IMR-90 (cell line): ENCODE data around the gene EMILIN2. TPM values are rescaled to one million over a fixed set of nuclear protein-coding genes. Genes with fewer than 3 reads are reported as not detected.

Experiments used
- ATAC-seq: fragments of 200-7000 bp; cut with Tn5 transposase; 2 replicates; pipeline ENCODE4 v1.9.1; 2020; ENCODE audit warnings: low read depth, mild to moderate bottlenecking, moderate library complexity
- BruUV-seq: library from RNA; stranded (reverse); fragments of 400-500 nt; replicated peaks from 2 replicates; lab custom pipeline; 2021; lab: Mats Ljungman, UMichigan
- CTCF ChIA-PET: fragments of 300-600 bp; formaldehyde crosslinking; extraction: SDS; loops from one replicate; lab custom pipeline; 2021; ENCODE audit warnings: antibody characterized with exemption; lab: Yijun Ruan, JAX
- POLR2A ChIA-PET: fragments of 300-600 bp; sonication (Branson Sonifier 250); formaldehyde crosslinking; loops from one replicate; lab custom pipeline; 2022; ENCODE audit warnings: antibody characterized with exemption; ENCODE audit not compliant: unreplicated experiment; lab: Charles Lee
- DNase-seq: peaks from one replicate; pipeline ENCODE4 v3.0.0; 2013
- H2AFZ ChIP-seq: replicated peaks from 2 replicates; pipeline ENCODE3; 2013; ENCODE audit warnings: low read length, mild to moderate bottlenecking; ENCODE audit not compliant: poor library complexity
- H2AK5ac ChIP-seq: 2 replicates; pipeline ENCODE4 v1.6.1; 2013; ENCODE audit warnings: low read depth, low read length, inconsistent platforms
- H2AK9ac ChIP-seq: replicated peaks from 2 replicates; pipeline ENCODE3; 2013; ENCODE audit warnings: mild to moderate bottlenecking, low read depth, low read length, moderate library complexity; ENCODE audit not compliant: poor library complexity
- H2BK120ac ChIP-seq: 2 replicates; pipeline ENCODE4 v1.6.1; 2013; ENCODE audit warnings: low read depth, low read length, inconsistent platforms
- H2BK15ac ChIP-seq: 3 replicates; pipeline ENCODE4 v1.6.1; 2013; ENCODE audit warnings: low read depth, low read length, inconsistent platforms
- H2BK20ac ChIP-seq: 2 replicates; pipeline ENCODE4 v1.6.1; 2013; ENCODE audit warnings: low read depth, mild to moderate bottlenecking, inconsistent platforms, low read length, moderate library complexity
- H2BK5ac ChIP-seq: 2 replicates; pipeline ENCODE4 v1.6.1; 2013; ENCODE audit warnings: mild to moderate bottlenecking, low read depth, low read length, inconsistent platforms; ENCODE audit not compliant: poor library complexity, severe bottlenecking
- H3K14ac ChIP-seq: replicated peaks from 2 replicates; pipeline ENCODE4 v1.6.1; 2013; ENCODE audit warnings: low read depth, low read length, inconsistent platforms
- H3K18ac ChIP-seq: 2 replicates; pipeline ENCODE4 v1.6.1; 2013; ENCODE audit warnings: low read depth, low read length, control low read depth
- H3K23ac ChIP-seq: 2 replicates; pipeline ENCODE4 v1.6.1; 2013; ENCODE audit warnings: low read depth, low read length, inconsistent platforms
- H3K27ac ChIP-seq: 2 replicates; pipeline ENCODE4 v1.5.1; 2013; ENCODE audit warnings: mild to moderate bottlenecking, control low read depth, low read length; ENCODE audit not compliant: insufficient read depth
- H3K27me3 ChIP-seq: 2 replicates; pipeline ENCODE4 v1.6.1; 2013; ENCODE audit warnings: low read length; ENCODE audit not compliant: control insufficient read depth, insufficient read depth
- H3K36me3 ChIP-seq: 2 replicates; pipeline ENCODE4 v1.6.1; 2013; ENCODE audit warnings: low read length, mixed read lengths; ENCODE audit not compliant: control insufficient read depth, insufficient read depth
- H3K4ac ChIP-seq: 2 replicates; pipeline ENCODE4 v1.6.1; 2013; ENCODE audit warnings: low read depth, low read length, inconsistent platforms
- H3K4me1 ChIP-seq: 2 replicates; pipeline ENCODE4 v1.6.1; 2013; ENCODE audit warnings: low read length, mixed read lengths; ENCODE audit not compliant: control insufficient read depth, insufficient read depth
- H3K4me2 ChIP-seq: 2 replicates; pipeline ENCODE4 v1.6.1; 2013; ENCODE audit warnings: low read depth, mild to moderate bottlenecking, control low read depth, low read length, moderate library complexity
- H3K4me3 ChIP-seq: 2 replicates; pipeline ENCODE4 v1.5.1; 2013; ENCODE audit warnings: low read depth, mild to moderate bottlenecking, control low read depth, low read length, moderate library complexity; ENCODE audit not compliant: insufficient read depth
- H3K56ac ChIP-seq: 2 replicates; pipeline ENCODE4 v1.6.1; 2013; ENCODE audit warnings: low read length, inconsistent platforms; ENCODE audit not compliant: insufficient read depth; ENCODE audit errors: extremely low read depth
- H3K79me1 ChIP-seq, 2 experiments: 2 replicates each; pipeline ENCODE4 v1.6.1; 2013; ENCODE audit warnings: low read length in 2 of 2, inconsistent platforms in 1 of 2, low read depth in 1 of 2
- H3K9ac ChIP-seq: 2 replicates; pipeline ENCODE4 v1.6.1; 2013; ENCODE audit warnings: low read depth, low read length, control low read depth
- H3K9me1 ChIP-seq: 2 replicates; pipeline ENCODE4 v1.6.1; 2013; ENCODE audit warnings: low read length, inconsistent platforms; ENCODE audit not compliant: insufficient read depth
- H3K9me3 ChIP-seq: 2 replicates; pipeline ENCODE4 v1.6.1; 2013; ENCODE audit warnings: low read length; ENCODE audit not compliant: control insufficient read depth, insufficient read depth
- H4K20me1 ChIP-seq: 2 replicates; pipeline ENCODE4 v1.6.1; 2013; ENCODE audit warnings: low read length, inconsistent platforms; ENCODE audit not compliant: insufficient read depth
- H4K5ac ChIP-seq: 2 replicates; pipeline ENCODE4 v1.6.1; 2013; ENCODE audit warnings: mild to moderate bottlenecking, low read depth, low read length, control low read depth
- H4K8ac ChIP-seq, 2 experiments: 2 replicates each; pipeline ENCODE4 v1.6.1; 2013; ENCODE audit warnings: low read depth in 2 of 2, low read length in 2 of 2, control low read depth in 1 of 2, inconsistent platforms in 1 of 2
- H4K91ac ChIP-seq: 2 replicates; pipeline ENCODE4 v1.6.1; 2013; ENCODE audit warnings: low read depth, low read length, inconsistent platforms; ENCODE audit not compliant: insufficient read depth
- CEBPB ChIP-seq: IDR thresholded peaks from 2 replicates; pipeline ENCODE4 v1.6.1; 2012; ENCODE audit warnings: low read depth, low read length, improper control_type of control experiment
- CHD1 ChIP-seq: IDR thresholded peaks from 2 replicates; pipeline ENCODE4 v1.6.1; 2012; ENCODE audit warnings: low read depth, low read length, improper control_type of control experiment
- MAFK ChIP-seq: IDR thresholded peaks from 2 replicates; pipeline ENCODE4 v1.6.1; 2012; ENCODE audit warnings: low read depth, low read length, improper control_type of control experiment
- RCOR1 ChIP-seq: IDR thresholded peaks from 2 replicates; pipeline ENCODE4 v1.6.1; 2012; ENCODE audit warnings: mild to moderate bottlenecking, low read length, improper control_type of control experiment; ENCODE audit not compliant: insufficient replicate concordance
- USF2 ChIP-seq: fragments of 150-350 bp; IDR thresholded peaks from 2 replicates; pipeline ENCODE4 v1.6.1; 2017; ENCODE audit warnings: mild to moderate bottlenecking, antibody characterized with exemption, low read length, low read depth
- WGBS, 2 experiments: methylation state at CpG; one replicate each; pipeline versions ENCODE4 v1.1.5 to v1.1.7; 2013; ENCODE audit warnings: missing lambda C conversion rate in 2 of 2; ENCODE audit not compliant: insufficient read length in 1 of 2; ENCODE audit errors: extremely low coverage in 2 of 2; 5-methylcytosine and 5-hydroxymethylcytosine counted together
- dilution Hi-C: fragments of 300-500 bp; cut with HindIII; formaldehyde crosslinking; loops from one replicate; pipeline ENCODE4 v1.14.3; 2018; ENCODE audit warnings: low sequenced_read_pairs; ENCODE audit not compliant: unreplicated experiment
- in situ Hi-C: fragments of 300-500 bp; cut with MboI; formaldehyde crosslinking; loops from 3 replicates; pipeline ENCODE4 v1.14.3; 2019; ENCODE audit warnings: low sequenced_read_pairs, inconsistent platforms, mixed read lengths
- intact Hi-C: fragments of 100-400 bp; cut with micrococcal nuclease; formaldehyde crosslinking; loops from 2 replicates; pipeline ENCODE4 v1.10.0; 2022
- polyA plus RNA-seq, 3 experiments: library from polyadenylated mRNA; depleted of rRNA; stranded (reverse); fragments of >200 nt; gene quantifications; 2 replicates each; pipeline ENCODE4 v1.2.3, GENCODE V29; 2012; ENCODE audit warnings: low replicate concordance in 1 of 3
- total RNA-seq: library from RNA; depleted of rRNA; stranded (reverse); fragments of >200 nt; gene quantifications from 2 replicates; pipeline ENCODE4 v1.2.3, GENCODE V29; 2012

EMILIN2 gene
- total and polyA plus RNA-seq, 2 of the 4 experiments (the other 2 are of a cell fraction): under 0.01 to 0.14 TPM

GRCh38 chr18:2893676-2894075 lies 46.9 kb downstream of the EMILIN2 start:
- no peak overlapping the region for H3K14ac ChIP-seq
- no peak overlapping the region for H3K18ac ChIP-seq
- CTCF ChIA-PET: no interaction called here
- no peak overlapping the region for H3K4me3 ChIP-seq
- WGBS, 2 experiments: 100% methylated on average over 1 of the region's 5 CpGs; no CpG with 5 or more reads in 1 of the 2 experiments
- H3K56ac ChIP-seq: no peak overlapping the region
- no peak for ATAC-seq
- no peaks in the 10 kb centered on the region for H4K20me1 ChIP-seq
- no peaks in the 10 kb centered on the region for H3K36me3 ChIP-seq
- no peak overlapping the region for H2BK120ac ChIP-seq
- H3K79me1 ChIP-seq: no peaks in the 10 kb centered on the region
- no peaks in the 10 kb centered on the region; the same call in 1 of the 2 replicates for H3K9me1 ChIP-seq
- POLR2A ChIA-PET: no interaction called here
- no TSS peak for BruUV-seq
- no peak overlapping the region for H2AK9ac ChIP-seq
- H3K4ac ChIP-seq: no peak overlapping the region
- H2BK20ac ChIP-seq: no peak overlapping the region
- no peak overlapping the region for H3K23ac ChIP-seq
- no peak overlapping the region for H2BK5ac ChIP-seq
- intact Hi-C loops: no loop called here
- no peak overlapping the region for H2AK5ac ChIP-seq
- TF ChIP-seq RCOR1 (no peak), MAFK (no peak), USF2 (no peak), CEBPB (no peak), CHD1 (no peak)
- no peak overlapping the region for H4K91ac ChIP-seq
- no peak overlapping the region for H2AFZ ChIP-seq
- no peak overlapping the region for H3K4me2 ChIP-seq
- H3K9ac ChIP-seq: no peak overlapping the region
- peaks cover 8% of the 10 kb centered on the region for H3K27me3 ChIP-seq
- H3K9me3 ChIP-seq: peaks cover 6% of the 10 kb centered on the region; the same call in 1 of the 2 replicates
- H4K8ac ChIP-seq: no peak overlapping the region
- no peak overlapping the region for H2BK15ac ChIP-seq
- H3K4me1 ChIP-seq: peaks cover 2% of the 10 kb centered on the region
- dilution Hi-C loops: no loop called here
- in situ Hi-C loops: no loop called here
- no peak overlapping the region for H3K27ac ChIP-seq
- no peak overlapping the region for H4K5ac ChIP-seq
- no peak for DNase-seq
